MM.1S (cell line): ENCODE results near the gene GRIK2.

Experiments
- EZH2 ChIP-seq: fragments of 300-600 bp; sonication (generic); optimal IDR thresholded peaks from 2 replicates; pipeline ENCODE3; 2017; ENCODE audit warnings: low read depth, mild to moderate bottlenecking, antibody characterized with exemption, low read length, mixed read lengths
- TF ChIP-seq, protein P1 (sequence below): fragments of 300-600 bp; sonication (generic); IDR thresholded peaks from 2 replicates; pipeline ENCODE4 v1.5.1; 2016; ENCODE audit warnings: antibody characterized with exemption, low read length, mixed read lengths

DNA sequence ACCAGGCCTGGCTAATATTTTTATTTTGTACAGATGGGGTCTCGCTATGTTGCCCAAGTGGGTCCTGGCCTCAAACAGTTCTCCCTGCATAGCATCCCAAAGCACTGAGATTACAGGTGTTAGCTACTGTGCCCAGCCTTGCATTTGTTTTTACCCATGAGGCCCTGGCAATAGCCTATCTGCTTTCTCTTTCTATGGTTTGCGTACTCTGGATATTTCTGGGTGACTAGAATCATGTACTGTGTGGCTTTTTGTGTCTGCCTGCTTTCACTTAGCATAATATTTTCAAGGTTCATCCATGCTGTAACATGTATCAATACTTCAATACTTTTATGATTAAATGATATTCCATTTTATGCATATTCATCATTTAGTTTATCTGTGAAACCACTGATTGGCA is 451.7 kb downstream of the GRIK2 start:
- TF ChIP-seq, protein P1, sequence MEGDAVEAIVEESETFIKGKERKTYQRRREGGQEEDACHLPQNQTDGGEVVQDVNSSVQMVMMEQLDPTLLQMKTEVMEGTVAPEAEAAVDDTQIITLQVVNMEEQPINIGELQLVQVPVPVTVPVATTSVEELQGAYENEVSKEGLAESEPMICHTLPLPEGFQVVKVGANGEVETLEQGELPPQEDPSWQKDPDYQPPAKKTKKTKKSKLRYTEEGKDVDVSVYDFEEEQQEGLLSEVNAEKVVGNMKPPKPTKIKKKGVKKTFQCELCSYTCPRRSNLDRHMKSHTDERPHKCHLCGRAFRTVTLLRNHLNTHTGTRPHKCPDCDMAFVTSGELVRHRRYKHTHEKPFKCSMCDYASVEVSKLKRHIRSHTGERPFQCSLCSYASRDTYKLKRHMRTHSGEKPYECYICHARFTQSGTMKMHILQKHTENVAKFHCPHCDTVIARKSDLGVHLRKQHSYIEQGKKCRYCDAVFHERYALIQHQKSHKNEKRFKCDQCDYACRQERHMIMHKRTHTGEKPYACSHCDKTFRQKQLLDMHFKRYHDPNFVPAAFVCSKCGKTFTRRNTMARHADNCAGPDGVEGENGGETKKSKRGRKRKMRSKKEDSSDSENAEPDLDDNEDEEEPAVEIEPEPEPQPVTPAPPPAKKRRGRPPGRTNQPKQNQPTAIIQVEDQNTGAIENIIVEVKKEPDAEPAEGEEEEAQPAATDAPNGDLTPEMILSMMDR = no peak
- no peak for TF ChIP-seq EZH2
